GM12872 (cell line): ENCODE data around the gene ANGPTL8.

Experiments used
- CTCF ChIP-seq: IDR thresholded peaks from 3 replicates; pipeline ENCODE4 v1.5.1; 2011; ENCODE audit warnings: low read depth, mild to moderate bottlenecking, low read length, moderate library complexity; ENCODE audit not compliant: insufficient read depth

The ANGPTL8 gene

GRCh38 chr19:11232555-11232954 is 6.9 kb upstream of the ANGPTL8 start:
- no peak for TF ChIP-seq CTCF

- no peak for TF ChIP-seq CTCF
Observed at GRCh38 chr19:11233073-11233472, 6.3 kb upstream of the ANGPTL8 start.

GRCh38 chr19:11234486-11235075 is 4.8 kb upstream of the ANGPTL8 start:
- TF ChIP-seq CTCF, result no peak

GRCh38 chr19:11236324-11237301 is 2.8 kb upstream of the ANGPTL8 start:
- TF ChIP-seq CTCF, result no peak

- no peak for TF ChIP-seq CTCF
Observed at GRCh38 chr19:11237321-11237720, 2.1 kb upstream of the ANGPTL8 start.

GRCh38 chr19:11238041-11238440 is 1.4 kb upstream of the ANGPTL8 start:
- no peak for TF ChIP-seq CTCF

GRCh38 chr19:11238781-11239376 is 540 bp upstream of the ANGPTL8 start:
- TF ChIP-seq CTCF, result no peak
